Breast epithelium (tissue), 4 donors: ENCODE results near the gene UNC45B. TPM values are rescaled to one million over a fixed set of nuclear protein-coding genes. Genes with fewer than 3 reads are reported as not detected.

Source experiments
- DNase-seq, 2 donors: peaks; one replicate each; pipeline ENCODE4 v3.0.0-alpha.2; 2019; ENCODE audit warnings: low spot score in 2 of 2
- H3K27ac ChIP-seq, 2 donors: fragments of 200-600 bp; sonication (generic) in 1 of 2; one replicate each; pipeline ENCODE4 v1.5.1; 2016 to 2019; ENCODE audit warnings: mild to moderate bottlenecking in 1 of 2
- H3K27me3 ChIP-seq, 2 donors: fragments of 200-600 bp; sonication (generic) in 1 of 2; one replicate each; pipeline versions ENCODE4 v1.5.1 to v1.6.0; 2017 to 2019; ENCODE audit warnings: control low read depth in 1 of 2, mild to moderate bottlenecking in 1 of 2
- H3K36me3 ChIP-seq: fragments of 200-600 bp; one replicate; pipeline ENCODE4 v1.5.1; 2019
- H3K4me1 ChIP-seq, 2 donors: fragments of 200-600 bp; sonication (generic); one replicate each; pipeline ENCODE4 v1.5.1; 2016 to 2019; ENCODE audit warnings: control low read depth in 1 of 2
- H3K4me3 ChIP-seq, 3 donors: fragments of 200-600 bp; sonication (generic); 1 replicate in 2 of 3; 2 replicates in 1 of 3; pipeline ENCODE4 v1.5.1; 2016 to 2019; ENCODE audit warnings: mild to moderate bottlenecking in 3 of 3, moderate library complexity in 2 of 3
- H3K9me3 ChIP-seq, 2 donors: fragments of 200-600 bp; sonication (generic) in 1 of 2; one replicate each; pipeline ENCODE4 v1.5.1; 2016 to 2019; ENCODE audit warnings: control low read depth in 1 of 2
- POLR2A ChIP-seq: fragments of 450-650 bp; IDR thresholded peaks from one replicate; pipeline ENCODE4 v1.6.1; 2016; ENCODE audit warnings: antibody characterized with exemption, mild to moderate bottlenecking, moderate library complexity
- POLR2AphosphoS5 ChIP-seq, 3 donors: sonication (generic); formaldehyde crosslinking; IDR thresholded peaks; one replicate each; pipeline ENCODE4 v1.6.1; 2017; ENCODE audit warnings: antibody characterized with exemption in 3 of 3
- intact Hi-C: fragments of 100-400 bp; cut with DNase I; formaldehyde crosslinking; loops from one replicate; pipeline ENCODE4 v1.15.1; 2023; ENCODE audit warnings: low total_unique reads
- total RNA-seq, 3 donors: library from RNA; depleted of rRNA; stranded (reverse); fragments of >200 nt; gene quantifications; one replicate each; pipeline ENCODE4 v1.1.0, GENCODE V29; 2016
- TF ChIP-seq, protein P1 (sequence below), 3 donors: fragments of 450-650 bp; IDR thresholded peaks; one replicate each; pipeline ENCODE4 v1.5.1; 2016 to 2017; ENCODE audit warnings: antibody characterized with exemption in 3 of 3, mild to moderate bottlenecking in 3 of 3, moderate library complexity in 3 of 3

UNC45B gene
- total RNA-seq, 3 donors from 2014 or later, result not detected

DNA sequence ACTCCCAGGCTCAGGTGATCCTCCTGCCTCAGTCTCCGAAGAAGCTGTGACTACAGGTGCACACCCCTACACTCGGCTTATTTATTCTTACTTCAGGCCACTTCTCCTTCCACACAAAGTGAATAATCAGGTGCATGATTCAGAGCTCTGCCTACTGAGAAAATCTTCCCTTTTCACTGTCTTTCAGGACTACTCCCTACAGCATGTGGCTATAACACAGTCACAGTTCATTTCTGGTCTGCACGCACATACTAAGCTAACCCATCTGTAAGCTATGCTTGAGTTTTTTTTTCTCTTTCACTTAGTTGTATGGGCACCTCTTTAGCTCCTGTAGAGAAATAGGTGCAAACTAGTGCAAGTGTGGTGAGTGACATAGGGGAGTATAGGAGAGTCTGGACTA lies 87.7 kb downstream of the UNC45B start:
- Histone ChIP-seq H3K4me1 (no peaks in the 10 kb centered on the region), H3K4me3 (no peak overlapping the region), H3K9me3 (no peaks in the 10 kb centered on the region), H3K27me3 (no peaks in the 10 kb centered on the region), H3K36me3 (no peaks in the 10 kb centered on the region), H3K27ac (no peak overlapping the region)
- no peak for DNase-seq
- intact Hi-C loops, result loop anchor here (5.0 kb wide), 1 partner anchor 422 kb away; no protein-coding TSS in a partner anchor
- TF ChIP-seq POLR2AphosphoS5 (IDR thresholded peaks at IDR 0.05), result no peak
- TF ChIP-seq, protein P1, sequence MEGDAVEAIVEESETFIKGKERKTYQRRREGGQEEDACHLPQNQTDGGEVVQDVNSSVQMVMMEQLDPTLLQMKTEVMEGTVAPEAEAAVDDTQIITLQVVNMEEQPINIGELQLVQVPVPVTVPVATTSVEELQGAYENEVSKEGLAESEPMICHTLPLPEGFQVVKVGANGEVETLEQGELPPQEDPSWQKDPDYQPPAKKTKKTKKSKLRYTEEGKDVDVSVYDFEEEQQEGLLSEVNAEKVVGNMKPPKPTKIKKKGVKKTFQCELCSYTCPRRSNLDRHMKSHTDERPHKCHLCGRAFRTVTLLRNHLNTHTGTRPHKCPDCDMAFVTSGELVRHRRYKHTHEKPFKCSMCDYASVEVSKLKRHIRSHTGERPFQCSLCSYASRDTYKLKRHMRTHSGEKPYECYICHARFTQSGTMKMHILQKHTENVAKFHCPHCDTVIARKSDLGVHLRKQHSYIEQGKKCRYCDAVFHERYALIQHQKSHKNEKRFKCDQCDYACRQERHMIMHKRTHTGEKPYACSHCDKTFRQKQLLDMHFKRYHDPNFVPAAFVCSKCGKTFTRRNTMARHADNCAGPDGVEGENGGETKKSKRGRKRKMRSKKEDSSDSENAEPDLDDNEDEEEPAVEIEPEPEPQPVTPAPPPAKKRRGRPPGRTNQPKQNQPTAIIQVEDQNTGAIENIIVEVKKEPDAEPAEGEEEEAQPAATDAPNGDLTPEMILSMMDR (IDR thresholded peaks at IDR 0.05), result no peak
- no peak for TF ChIP-seq POLR2A

DNA sequence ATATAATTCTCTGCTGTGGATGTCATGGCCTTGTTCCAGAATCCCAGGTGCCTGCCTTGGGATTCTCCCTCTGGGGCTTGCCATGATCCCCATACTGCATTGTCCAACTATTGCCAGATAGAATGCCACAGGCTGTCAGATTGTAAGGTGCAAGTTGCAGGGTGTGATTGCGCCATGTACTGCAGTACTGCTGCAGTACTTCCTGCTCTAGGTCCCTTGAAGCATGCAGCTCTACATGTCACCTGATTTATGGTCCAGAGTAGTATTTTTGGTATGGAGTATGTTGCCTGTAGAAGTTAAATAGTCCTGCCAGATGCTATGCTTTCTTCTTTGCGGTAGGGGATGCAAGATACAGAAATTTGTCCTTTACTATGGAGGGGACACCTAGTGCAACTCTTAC lies 88.3 kb downstream of the UNC45B start:
- H3K4me1 ChIP-seq, result no peaks in the 10 kb centered on the region

GRCh38 chr17:35236821-35237220 lies 89.2 kb downstream of the UNC45B start:
- no peak overlapping the region for H3K4me3 ChIP-seq
- no peak for TF ChIP-seq POLR2A
- TF ChIP-seq, protein P1 (IDR thresholded peaks at IDR 0.05), result no peak
- TF ChIP-seq POLR2AphosphoS5 (IDR thresholded peaks at IDR 0.05), result no peak
- H3K27ac ChIP-seq, result no peak overlapping the region
- no peaks in the 10 kb centered on the region for H3K27me3 ChIP-seq
- no peaks in the 10 kb centered on the region for H3K36me3 ChIP-seq
- no peaks in the 10 kb centered on the region for H3K9me3 ChIP-seq
- intact Hi-C loops, result loop anchor here (5.0 kb wide), 1 partner anchor 420 kb away; no protein-coding TSS in a partner anchor
- H3K4me1 ChIP-seq, result no peaks in the 10 kb centered on the region
- DNase-seq, result no peak

More for the DNA sequence above, 88.3 kb downstream of the UNC45B start:
- intact Hi-C loops, result loop anchor here (5.0 kb wide), 1 partner anchor 421 kb away; no protein-coding TSS in a partner anchor
- no peaks in the 10 kb centered on the region for H3K36me3 ChIP-seq
- TF ChIP-seq POLR2AphosphoS5 (IDR thresholded peaks at IDR 0.05) (no peak), POLR2A (no peak)
- TF ChIP-seq, protein P1 (IDR thresholded peaks at IDR 0.05), result no peak
- DNase-seq, result no peak
- H3K27ac ChIP-seq, result no peak overlapping the region
- H3K27me3 ChIP-seq, result no peaks in the 10 kb centered on the region
- H3K4me3 ChIP-seq, result no peak overlapping the region
- no peaks in the 10 kb centered on the region for H3K9me3 ChIP-seq

- Histone ChIP-seq H3K4me1 (no peaks in the 10 kb centered on the region), H3K4me3 (no peak overlapping the region), H3K9me3 (no peaks in the 10 kb centered on the region), H3K27ac (no peak overlapping the region), H3K27me3 (no peaks in the 10 kb centered on the region), H3K36me3 (no peaks in the 10 kb centered on the region)
- intact Hi-C loops, result loop anchor here (5.0 kb wide), 1 partner anchor 418 kb away; no protein-coding TSS in a partner anchor
- no peak for DNase-seq
- TF ChIP-seq, protein P1 (IDR thresholded peaks at IDR 0.05), result no peak
- TF ChIP-seq POLR2AphosphoS5 (IDR thresholded peaks at IDR 0.05), result no peak
Measured at GRCh38 chr17:35238821-35239220, 91.2 kb downstream of the UNC45B start.

Other genes with a start within 250 kb of the UNC45B start
- gene CCT6B, start 186.4 kb upstream of the UNC45B start, total RNA-seq, result 1 to 10 TPM; 4.4 to 4.8 (median 4.6) TPM
- gene ZNF830, start 186.3 kb upstream of the UNC45B start, total RNA-seq, result 10 to 100 TPM; 11.4 to 17.6 (median 15.1) TPM
- 100 to 1,000 TPM in 1 of 3 donors, 10 to 100 TPM in 2; 13.8 to 159 (median 54.0) TPM for gene LIG3, start 167.3 kb upstream of the UNC45B start, total RNA-seq
- 10 to 100 TPM; 13.8 to 27.5 (median 19.4) TPM for gene RFFL, start 84.1 kb upstream of the UNC45B start, total RNA-seq
- gene RAD51D, start 28.0 kb upstream of the UNC45B start, total RNA-seq, result 10 to 100 TPM in 2 of 3 donors, 1 to 10 TPM in 1; 7.9 to 12.6 (median 10.5) TPM
- gene FNDC8, start 26.2 kb upstream of the UNC45B start, total RNA-seq, result not detected
- gene NLE1, start 5.5 kb upstream of the UNC45B start, total RNA-seq, result 10 to 100 TPM; 15.2 to 32.1 (median 18.2) TPM
- not detected for gene SLC35G3, start 46.6 kb downstream of the UNC45B start, total RNA-seq
- 10 to 100 TPM; 29.8 to 35.0 (median 34.1) TPM for gene SLFN5, start 95.3 kb downstream of the UNC45B start, total RNA-seq
- gene SLFN11, start 225.8 kb downstream of the UNC45B start, total RNA-seq, result 10 to 100 TPM; 26.9 to 57.1 (median 40.0) TPM